Measurements from ENCODE around the gene HPGD.
A peak's percentile ranks its signal among the peaks of the same experiment; 100 is the strongest.

Gene HPGD

GRCh38 chr4:174531486-174531885 is 9.2 kb upstream of the HPGD start:
- TF ChIP-seq CTCF (conservative IDR thresholded peaks at IDR 0.05; ENCODE audit: low read length) = no peak
- DNase-seq (ENCODE audit: low read depth) = no peak
- H3K4me3 ChIP-seq (ENCODE audit: low read length) = no peak overlapping the region

- H3K4me3 ChIP-seq (ENCODE audit: low read length) = no peak overlapping the region
- no peak for TF ChIP-seq CTCF (conservative IDR thresholded peaks at IDR 0.05; ENCODE audit: low read length)
- no peak for DNase-seq (ENCODE audit: low read depth)
Observed at GRCh38 chr4:174528226-174528625, 5.9 kb upstream of the HPGD start.

- DNase-seq (ENCODE audit: low read depth) = no peak
- H3K4me3 ChIP-seq (ENCODE audit: low read length) = no peak overlapping the region
- no peak for TF ChIP-seq CTCF (conservative IDR thresholded peaks at IDR 0.05; ENCODE audit: low read length)
Observed at GRCh38 chr4:174526731-174527130, 4.4 kb upstream of the HPGD start.

DNA sequence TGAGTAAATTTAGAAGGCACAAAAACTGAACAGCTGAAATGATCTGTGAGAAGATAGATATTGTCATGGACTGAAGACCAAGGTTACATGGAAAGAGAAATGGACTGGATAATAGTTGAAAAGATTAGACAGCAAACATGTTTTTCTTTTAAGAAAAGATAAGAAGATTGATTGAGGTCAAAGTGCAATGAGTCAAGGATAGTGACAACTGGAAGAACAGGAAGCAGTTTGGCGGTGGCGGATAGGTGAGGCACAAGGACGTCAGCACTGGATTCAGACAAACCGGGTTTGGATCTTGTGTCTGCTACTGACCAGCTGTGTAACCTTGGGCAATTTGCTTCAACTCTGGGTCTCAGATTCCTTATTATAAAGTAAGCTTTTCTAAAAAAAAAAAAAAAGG is 2.0 kb upstream of the HPGD start:
- no peak for DNase-seq (ENCODE audit: low read depth)
- no peak for TF ChIP-seq CTCF (conservative IDR thresholded peaks at IDR 0.05; ENCODE audit: low read length)
- no peak overlapping the region for H3K4me3 ChIP-seq (ENCODE audit: low read length)

DNA sequence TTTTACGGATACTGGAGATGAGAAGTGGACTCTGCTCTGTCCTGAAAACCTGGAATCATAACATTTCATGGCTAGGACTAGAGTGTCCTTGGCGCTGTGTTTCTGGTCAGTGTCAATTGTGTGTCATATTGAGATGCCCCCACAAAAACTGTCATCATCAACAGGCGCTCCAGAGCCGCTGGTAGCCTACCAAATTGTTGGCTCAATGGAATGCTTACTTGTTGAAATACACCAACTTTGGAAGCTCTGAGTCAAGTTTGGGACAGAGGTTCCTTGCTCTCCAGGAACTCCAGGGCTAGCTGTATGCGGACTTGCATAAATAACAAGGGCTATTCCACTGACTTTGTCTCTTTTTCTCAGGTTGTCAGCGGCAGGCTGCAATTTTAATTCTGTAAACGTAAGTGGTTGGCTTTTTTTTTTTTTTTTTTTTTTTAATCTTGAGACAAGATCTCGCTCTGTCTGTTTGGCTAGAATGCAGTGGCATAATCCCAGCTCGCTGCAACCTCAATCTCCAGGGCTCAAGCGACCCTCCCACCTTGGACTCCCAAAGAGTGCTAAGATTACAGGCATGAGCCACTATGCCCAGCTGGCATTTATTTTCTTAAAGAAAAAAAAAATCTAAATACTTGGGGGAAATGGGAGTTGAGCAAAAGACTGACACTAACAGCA is 871 bp upstream of the HPGD start:
- H3K4me3 ChIP-seq (ENCODE audit: low read length) = peak overlapping the region; percentile 46
- DNase-seq (ENCODE audit: low read depth) = peak; percentile 1
- TF ChIP-seq CTCF (conservative IDR thresholded peaks at IDR 0.05; ENCODE audit: low read length) = no peak

DNA sequence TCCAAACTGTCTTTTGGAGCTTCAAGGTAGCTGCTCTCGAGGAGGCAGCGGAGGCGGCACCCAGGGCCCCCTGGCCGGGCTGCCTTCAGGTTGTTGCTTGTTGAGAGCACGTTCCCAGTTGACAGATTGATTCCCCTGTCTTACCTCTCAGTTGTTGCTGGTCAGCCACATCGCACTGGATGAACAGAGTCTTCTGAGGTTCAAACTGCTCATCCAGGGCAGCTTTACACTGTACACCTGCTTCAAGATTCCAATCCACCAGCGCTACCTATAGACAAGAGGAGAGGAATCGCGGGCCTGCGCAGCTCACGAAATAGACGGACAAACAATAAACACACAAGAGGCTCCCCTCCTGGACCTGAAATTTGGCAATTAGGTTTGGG is 497 bp downstream of the HPGD start:
- H3K4me3 ChIP-seq (ENCODE audit: low read length) = peak overlapping the region; percentile 39; the same call in 1 of the 2 replicates
- no peak for DNase-seq (ENCODE audit: low read depth)
- TF ChIP-seq CTCF (conservative IDR thresholded peaks at IDR 0.05; ENCODE audit: low read length) = no peak

DNA sequence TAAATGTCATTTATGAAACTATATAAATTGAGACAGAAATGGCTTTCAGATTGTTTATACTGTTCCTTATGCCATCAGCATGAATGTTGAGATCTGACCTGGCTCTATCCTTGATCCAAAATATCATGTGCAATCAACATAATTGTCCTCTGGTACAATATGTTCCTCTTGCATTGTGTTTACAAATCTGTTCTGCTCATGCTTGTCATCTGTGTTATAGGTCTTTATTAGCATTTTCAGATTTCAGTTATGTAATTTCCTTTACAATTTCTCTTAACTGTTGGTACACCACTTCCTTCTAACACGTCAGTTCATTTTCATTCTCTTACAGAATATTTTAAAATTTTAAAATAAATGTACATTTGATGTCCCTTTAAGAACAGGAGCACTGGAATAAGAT is 1.6 kb downstream of the HPGD start:
- DNase-seq (ENCODE audit: low read depth) = no peak
- H3K4me3 ChIP-seq (ENCODE audit: low read length) = no peak overlapping the region
- TF ChIP-seq CTCF (conservative IDR thresholded peaks at IDR 0.05; ENCODE audit: low read length) = no peak

All from AG10803 (cell line).